ENCODE measurements around the gene DCLK2.

DNA sequence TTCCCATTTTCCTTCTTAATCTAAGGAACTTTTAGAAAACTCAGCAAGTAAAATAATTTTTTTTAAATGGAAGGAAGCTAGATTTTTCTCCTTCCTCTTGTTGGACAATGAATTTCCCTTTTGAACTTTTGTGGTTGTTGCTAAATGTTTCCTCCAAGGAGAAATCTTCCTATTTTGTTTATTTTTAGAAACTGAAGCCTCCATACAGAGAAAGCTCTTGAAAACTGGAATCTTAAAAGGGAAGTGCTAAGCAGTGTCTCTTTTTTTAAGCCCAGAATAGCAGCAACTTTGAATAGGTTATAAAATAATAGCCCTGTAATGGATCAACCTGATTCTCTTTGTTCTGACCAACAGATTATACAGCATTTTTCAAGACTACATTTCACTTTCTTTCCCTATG is 15.1 kb upstream of the DCLK2 start:
- TF ChIP-seq FOXA1 (IDR thresholded peaks at IDR 0.05), result no peak
- TF ChIP-seq FOXK2 (IDR thresholded peaks at IDR 0.05), result no peak
- no peak for TF ChIP-seq FOXM1 (IDR thresholded peaks at IDR 0.05; ENCODE audit: borderline replicate concordance)
- no peak for TF ChIP-seq TARDBP (IDR thresholded peaks at IDR 0.05)
- TF ChIP-seq NFRKB (IDR thresholded peaks at IDR 0.05), result no peak
- no peak for TF ChIP-seq SUZ12 (IDR thresholded peaks at IDR 0.05)
- no peak for TF ChIP-seq ARNT (IDR thresholded peaks at IDR 0.05)
- no peak for TF ChIP-seq ELF4 (IDR thresholded peaks at IDR 0.05)
- TF ChIP-seq L3MBTL2 (conservative IDR thresholded peaks at IDR 0.05), result no peak

Measured in HEK293T (cell line).